BJ (cell line): ENCODE results near the gene UNC45A. TPM values are rescaled to one million over a fixed set of nuclear protein-coding genes. Genes with fewer than 3 reads are reported as not detected.

Experiments
- CTCF ChIA-PET: fragments of 350-600 bp; formaldehyde crosslinking; extraction: SDS; loops from one replicate; lab custom pipeline; 2021; ENCODE audit warnings: antibody characterized with exemption, inconsistent platforms; lab: Yijun Ruan, JAX
- POLR2A ChIA-PET: fragments of 300-600 bp; sonication (Branson Sonifier 250); formaldehyde crosslinking; extraction: SDS; loops from one replicate; lab custom pipeline; 2021; ENCODE audit warnings: antibody characterized with exemption; lab: Charles Lee
- DNase-seq: peaks from one replicate; pipeline ENCODE4 v3.0.0-alpha.2; 2011; ENCODE audit warnings: low read depth
- H3K27me3 ChIP-seq: 2 replicates; pipeline ENCODE4 v1.6.0; 2011; ENCODE audit warnings: low read length; ENCODE audit not compliant: control insufficient read depth, insufficient read depth
- H3K36me3 ChIP-seq: 2 replicates; pipeline ENCODE4 v1.5.1; 2011; ENCODE audit warnings: low read length; ENCODE audit not compliant: control insufficient read depth, insufficient read depth
- H3K4me3 ChIP-seq: 2 replicates; pipeline ENCODE4 v1.5.1; 2011; ENCODE audit warnings: low read depth, mild to moderate bottlenecking, control low read depth, low read length
- CTCF ChIP-seq: IDR thresholded peaks from 2 replicates; pipeline ENCODE4 v1.5.1; 2011; ENCODE audit warnings: low read depth, mild to moderate bottlenecking, control low read depth, inconsistent platforms, low read length, moderate library complexity; ENCODE audit not compliant: insufficient read depth
- polyA plus RNA-seq: library from polyadenylated mRNA; depleted of rRNA; stranded (reverse); fragments of >200 nt; gene quantifications from 2 replicates; pipeline ENCODE4 v1.2.3, GENCODE V29; 2011

UNC45A gene
- polyA plus RNA-seq, 1 experiment, result 93.8 TPM

GRCh38 chr15:90966262-90966661 is 31.2 kb downstream of the UNC45A start:
- POLR2A ChIA-PET, result no interaction called here
- no peak for DNase-seq

DNA sequence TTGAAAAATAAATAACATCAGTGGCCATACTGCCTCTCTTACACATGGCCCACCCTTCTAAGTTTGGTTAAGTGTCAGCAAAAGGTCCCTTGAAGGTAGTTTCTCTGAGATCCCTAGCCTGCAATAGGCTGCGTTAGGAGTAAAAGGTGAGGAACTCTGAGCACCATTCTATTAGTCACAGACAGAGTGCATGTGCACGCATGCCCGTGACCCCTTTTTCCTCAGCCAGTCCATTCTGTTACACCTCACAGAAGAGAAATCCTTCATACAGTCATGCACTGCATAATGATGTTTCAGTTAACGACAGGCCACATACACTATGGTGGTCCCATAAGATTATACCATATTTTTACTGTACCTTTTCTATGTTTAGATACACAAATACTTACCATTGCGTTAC is 32.1 kb downstream of the UNC45A start:
- Histone ChIP-seq H3K4me3 (no peak overlapping the region), H3K27me3 (no peaks in the 10 kb centered on the region), H3K36me3 (peaks cover 4% of the 10 kb centered on the region)
- TF ChIP-seq CTCF, result no peak
- ChIA-PET POLR2A (no interaction called here), CTCF (interaction anchor here (1.5 to 3.6 kb wide), 2 partner anchors 10 to 89 kb away, joined by 3 to 27 read pairs; no protein-coding TSS in a partner anchor)
- DNase-seq, result no peak

More at GRCh38 chr15:90966262-90966661, 31.2 kb downstream of the UNC45A start:
- Histone ChIP-seq H3K4me3 (no peak overlapping the region), H3K36me3 (peaks cover 12% of the 10 kb centered on the region), H3K27me3 (no peaks in the 10 kb centered on the region)
- TF ChIP-seq CTCF, result no peak
- CTCF ChIA-PET, result interaction anchor here (0.8 to 3.6 kb wide), 6 partner anchors 9 to 90 kb away, joined by 3 to 27 read pairs (median 4); partner anchors contain the start of gene UNC45A

DNA sequence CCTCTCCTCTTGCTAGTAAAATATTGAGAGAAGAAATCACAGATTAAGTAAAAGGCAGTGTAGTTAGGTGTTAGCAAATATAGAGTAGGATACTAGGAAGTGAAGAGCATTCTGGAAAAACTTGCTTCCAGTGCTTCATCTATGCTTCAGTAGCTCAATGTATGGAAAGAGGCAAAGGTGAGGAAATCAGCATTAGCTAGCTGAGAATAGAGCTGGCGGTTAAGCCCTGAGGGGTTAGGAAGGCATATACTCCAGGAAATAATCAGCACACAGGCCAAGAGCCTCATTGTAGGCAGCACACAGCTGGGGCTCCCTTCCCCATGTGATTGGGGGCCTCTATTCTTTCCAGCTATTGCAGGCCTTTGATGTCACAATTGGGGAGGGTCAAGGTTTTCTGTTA is 33.3 kb downstream of the UNC45A start:
- Histone ChIP-seq H3K36me3 (peaks cover 4% of the 10 kb centered on the region), H3K4me3 (no peak overlapping the region), H3K27me3 (no peaks in the 10 kb centered on the region)
- no peak for TF ChIP-seq CTCF
- ChIA-PET CTCF (interaction anchor here (1.8 to 3.6 kb wide), 2 partner anchors 12 to 33 kb away, joined by 7 to 27 read pairs; partner anchors contain the start of gene UNC45A), POLR2A (no interaction called here)
- no peak for DNase-seq

GRCh38 chr15:90970274-90970673 is 35.2 kb downstream of the UNC45A start:
- peaks cover 5% of the 10 kb centered on the region for H3K36me3 ChIP-seq
- CTCF ChIA-PET, result interaction anchor here (0.6 to 1.8 kb wide), 3 partner anchors 10 to 541 kb away, joined by 4 to 6 read pairs (median 4); no protein-coding TSS in a partner anchor
- TF ChIP-seq CTCF, result no peak
- H3K27me3 ChIP-seq, result no peaks in the 10 kb centered on the region
- no peak overlapping the region for H3K4me3 ChIP-seq
- POLR2A ChIA-PET, result no interaction called here
- DNase-seq, result no peak

GRCh38 chr15:90972133-90972532 is 37.0 kb downstream of the UNC45A start:
- no peak for DNase-seq
- Histone ChIP-seq H3K4me3 (no peak overlapping the region), H3K36me3 (peaks cover 2% of the 10 kb centered on the region), H3K27me3 (no peaks in the 10 kb centered on the region)
- ChIA-PET POLR2A (no interaction called here), CTCF (interaction anchor here (1.0 kb wide), 1 partner anchor 15 kb away, joined by 9 read pairs; no protein-coding TSS in a partner anchor)
- no peak for TF ChIP-seq CTCF
